Body of pancreas (tissue), 4 donors: ENCODE data around the gene RAB42.

Source experiments
- POLR2A ChIP-seq, 3 donors: fragments of 450-650 bp; IDR thresholded peaks; one replicate each; pipeline ENCODE4 v1.6.1; 2016; ENCODE audit warnings: antibody characterized with exemption in 3 of 3, mild to moderate bottlenecking in 2 of 3
- TF ChIP-seq, protein P1 (sequence below), 7 experiments: fragments of 450-650 bp in 4 of 7; fragments of 200-600 bp in 3 of 7; sonication (generic) in 3 of 7; IDR thresholded peaks; one replicate each; pipeline ENCODE4 v1.5.1; 2016 to 2019; ENCODE audit warnings: antibody characterized with exemption in 7 of 7

DNA sequence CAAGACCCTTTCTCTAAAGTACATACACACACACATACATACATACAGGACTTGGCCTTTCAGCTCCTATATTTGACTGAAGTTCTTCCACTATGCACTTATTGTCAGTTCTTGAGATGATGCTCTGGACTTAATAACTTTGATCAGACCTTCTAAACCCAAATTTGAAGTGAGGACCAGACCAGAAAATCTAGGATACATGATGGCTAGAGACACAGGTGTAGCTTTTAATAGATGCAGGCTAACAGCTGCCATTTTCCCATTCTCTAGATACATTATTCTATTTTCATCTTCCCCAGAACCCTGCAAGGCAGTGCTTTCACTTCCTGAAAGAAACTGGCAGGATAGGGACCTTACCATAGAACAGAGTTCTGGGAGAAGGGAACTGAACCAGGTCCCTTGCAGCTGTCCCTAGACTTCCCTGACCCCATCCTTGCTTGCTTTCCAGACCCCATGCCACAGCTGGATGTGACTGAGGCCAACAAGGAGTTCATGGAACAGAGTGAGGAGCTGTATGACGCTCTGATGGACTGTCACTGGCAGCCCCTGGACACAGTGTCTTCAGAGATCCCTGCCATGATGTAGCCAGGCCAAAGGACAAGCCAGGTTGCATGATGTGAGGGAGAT, 14.9 kb upstream of the RAB42 start:
- TF ChIP-seq, protein P1, sequence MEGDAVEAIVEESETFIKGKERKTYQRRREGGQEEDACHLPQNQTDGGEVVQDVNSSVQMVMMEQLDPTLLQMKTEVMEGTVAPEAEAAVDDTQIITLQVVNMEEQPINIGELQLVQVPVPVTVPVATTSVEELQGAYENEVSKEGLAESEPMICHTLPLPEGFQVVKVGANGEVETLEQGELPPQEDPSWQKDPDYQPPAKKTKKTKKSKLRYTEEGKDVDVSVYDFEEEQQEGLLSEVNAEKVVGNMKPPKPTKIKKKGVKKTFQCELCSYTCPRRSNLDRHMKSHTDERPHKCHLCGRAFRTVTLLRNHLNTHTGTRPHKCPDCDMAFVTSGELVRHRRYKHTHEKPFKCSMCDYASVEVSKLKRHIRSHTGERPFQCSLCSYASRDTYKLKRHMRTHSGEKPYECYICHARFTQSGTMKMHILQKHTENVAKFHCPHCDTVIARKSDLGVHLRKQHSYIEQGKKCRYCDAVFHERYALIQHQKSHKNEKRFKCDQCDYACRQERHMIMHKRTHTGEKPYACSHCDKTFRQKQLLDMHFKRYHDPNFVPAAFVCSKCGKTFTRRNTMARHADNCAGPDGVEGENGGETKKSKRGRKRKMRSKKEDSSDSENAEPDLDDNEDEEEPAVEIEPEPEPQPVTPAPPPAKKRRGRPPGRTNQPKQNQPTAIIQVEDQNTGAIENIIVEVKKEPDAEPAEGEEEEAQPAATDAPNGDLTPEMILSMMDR (IDR thresholded peaks at IDR 0.05): no peak
- no peak for TF ChIP-seq POLR2A (IDR thresholded peaks at IDR 0.05)
